A549 (cell line): Measurements from ENCODE around the gene METTL1.

Experiments used
- CHD4 ChIP-seq: fragments of 200-600 bp; sonication (generic); IDR thresholded peaks from 2 replicates; pipeline ENCODE4 v1.6.1; 2016; ENCODE audit warnings: antibody characterized with exemption, mild to moderate bottlenecking, borderline replicate concordance
- POLR2A ChIP-seq: IDR thresholded peaks from 2 replicates; pipeline ENCODE4 v1.6.1; 2012; ENCODE audit warnings: mild to moderate bottlenecking, low read length

DNA sequence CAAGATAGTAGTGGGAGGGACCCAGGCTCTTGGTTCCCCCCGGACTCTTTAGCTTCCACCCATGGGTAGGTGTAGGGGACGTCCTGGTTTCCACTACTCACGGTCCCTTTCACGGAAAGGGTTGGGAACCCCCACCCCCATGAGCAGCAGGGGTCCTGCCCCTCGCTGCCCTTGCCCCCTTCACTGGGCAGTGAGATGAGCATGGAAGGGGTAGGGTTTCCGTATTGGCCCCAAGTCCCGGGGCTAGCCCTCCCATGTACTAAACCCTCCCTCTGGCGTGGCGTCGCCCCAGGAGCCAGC lies 46.1 kb downstream of the METTL1 start:
- TF ChIP-seq POLR2A (peak; percentile 20; the same call in 1 of the 2 replicates), CHD4 (no peak)
